Brain pericyte (primary cell): ENCODE data around the gene BTBD16.

ENCODE experiments used
- DNase-seq: peaks from one replicate; pipeline ENCODE4 v3.0.0-alpha.2; 2012; ENCODE audit warnings: low read depth, low spot score

BTBD16 gene

GRCh38 chr10:122373721-122374120 lies 102.6 kb downstream of the BTBD16 start:
- no peak for DNase-seq

- peak; percentile 70 for DNase-seq
Measured at GRCh38 chr10:122374237-122374858, 103.3 kb downstream of the BTBD16 start, which contains the start of gene PLEKHA1. Gene PLEKHA1 (plus strand): TSS chr10:122374708. CDS start chr10:122393201, 18,493 bp downstream.

GRCh38 chr10:122374859-122375678 lies 104.0 kb downstream of the BTBD16 start:
- DNase-seq, result peak; percentile 38

GRCh38 chr10:122375679-122376160 lies 104.6 kb downstream of the BTBD16 start:
- DNase-seq, result no peak

GRCh38 chr10:122376364-122376961 lies 105.4 kb downstream of the BTBD16 start:
- no peak for DNase-seq

- DNase-seq, result no peak
Measured at GRCh38 chr10:122379041-122379440, 107.9 kb downstream of the BTBD16 start.

- no peak for DNase-seq
Measured at GRCh38 chr10:122379537-122379936, 108.4 kb downstream of the BTBD16 start.

- DNase-seq, result no peak
Measured at GRCh38 chr10:122380703-122381102, 109.6 kb downstream of the BTBD16 start.

- no peak for DNase-seq
Measured at GRCh38 chr10:122381680-122382079, 110.6 kb downstream of the BTBD16 start.

GRCh38 chr10:122386514-122386913 lies 115.4 kb downstream of the BTBD16 start:
- no peak for DNase-seq

GRCh38 chr10:122387572-122387971 lies 116.5 kb downstream of the BTBD16 start:
- DNase-seq, result no peak
